GM18505 (cell line): ENCODE results near the gene TMEM178B.

Experiments used
- ATAC-seq: cut with Tn5 transposase; IDR thresholded peaks from one replicate; pipeline ENCODE4 v1.9.1; 2021; ENCODE audit not compliant: unreplicated experiment
- POLR2A ChIP-seq: IDR thresholded peaks from 4 replicates; pipeline ENCODE4 v1.6.1; 2011; ENCODE audit warnings: borderline replicate concordance; ENCODE audit not compliant: insufficient read depth, insufficient read length; ENCODE audit errors: extremely low read depth

The TMEM178B gene

DNA sequence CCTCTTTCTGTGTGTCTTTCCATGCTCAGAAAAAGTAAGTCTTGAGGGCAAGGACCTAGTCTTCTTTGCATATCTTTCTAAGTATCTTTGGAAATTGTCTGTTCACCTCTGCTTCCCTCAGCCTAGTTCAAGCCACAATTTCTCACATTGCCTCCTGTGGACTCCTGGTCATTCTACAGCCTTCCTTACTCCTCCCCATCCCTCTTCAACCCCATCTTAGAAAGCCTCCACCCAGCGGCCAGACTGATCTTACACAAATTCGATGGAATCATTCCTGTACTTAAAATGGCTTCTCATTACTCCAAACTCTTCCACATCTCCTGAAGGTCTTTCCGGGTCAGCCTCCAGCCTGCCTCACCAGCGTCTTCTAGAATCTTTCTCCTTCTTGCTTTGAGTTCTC lies 453.2 kb downstream of the TMEM178B start:
- ATAC-seq: no peak
- TF ChIP-seq POLR2A: no peak

DNA sequence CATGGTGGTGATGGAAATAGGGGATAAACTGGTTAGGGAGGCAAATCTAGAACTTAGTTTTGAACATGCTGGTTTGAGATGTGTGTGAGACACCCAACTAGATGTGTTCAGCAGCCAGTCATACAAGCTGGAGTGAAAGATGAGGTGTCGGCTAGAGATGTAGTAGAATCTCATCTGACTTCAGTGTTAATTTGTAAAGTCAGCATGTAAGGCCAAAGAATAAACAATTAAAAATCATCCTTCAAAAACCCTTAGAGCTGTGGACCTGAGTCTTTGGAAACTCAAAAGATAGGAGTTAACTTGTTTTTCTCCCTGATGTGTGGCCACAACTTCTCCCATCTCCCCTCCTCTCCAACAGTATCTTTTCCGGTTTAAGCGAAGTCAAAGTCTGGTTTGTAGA lies 454.5 kb downstream of the TMEM178B start:
- TF ChIP-seq POLR2A: no peak
- ATAC-seq: no peak
